COLO668 (cell line): ENCODE results near the gene ZBTB17.

Source experiments
- DNase-seq: peaks from one replicate; lab custom pipeline; 2025; ENCODE audit not compliant: unreplicated experiment; lab: John Stamatoyannopoulos, UW

Gene ZBTB17

DNA sequence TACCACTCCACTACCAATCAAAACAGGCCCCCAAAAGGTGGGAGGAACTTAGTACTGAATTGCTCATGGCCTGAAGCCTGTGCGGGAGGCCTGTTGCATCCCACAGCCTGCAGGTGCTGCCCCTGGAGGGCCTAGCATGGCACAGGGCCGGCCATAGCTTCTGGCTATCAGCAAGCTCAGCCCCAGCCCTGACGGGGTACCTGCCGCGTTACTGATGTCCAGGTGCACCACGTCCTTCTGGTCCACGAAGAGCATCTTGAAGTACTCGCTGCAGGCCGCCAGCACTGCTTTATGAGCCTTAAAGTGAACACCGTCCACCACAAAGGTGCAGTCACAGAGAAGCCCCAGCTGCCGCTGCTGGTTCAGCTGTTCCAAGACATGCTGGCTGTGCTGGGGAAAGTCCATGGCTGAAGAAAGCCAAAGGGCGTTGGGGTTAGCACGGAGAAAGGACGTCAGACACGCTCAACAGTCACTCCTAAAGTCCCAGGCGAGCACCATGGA lies 27.8 kb downstream of the ZBTB17 start:
- no peak for DNase-seq

DNA sequence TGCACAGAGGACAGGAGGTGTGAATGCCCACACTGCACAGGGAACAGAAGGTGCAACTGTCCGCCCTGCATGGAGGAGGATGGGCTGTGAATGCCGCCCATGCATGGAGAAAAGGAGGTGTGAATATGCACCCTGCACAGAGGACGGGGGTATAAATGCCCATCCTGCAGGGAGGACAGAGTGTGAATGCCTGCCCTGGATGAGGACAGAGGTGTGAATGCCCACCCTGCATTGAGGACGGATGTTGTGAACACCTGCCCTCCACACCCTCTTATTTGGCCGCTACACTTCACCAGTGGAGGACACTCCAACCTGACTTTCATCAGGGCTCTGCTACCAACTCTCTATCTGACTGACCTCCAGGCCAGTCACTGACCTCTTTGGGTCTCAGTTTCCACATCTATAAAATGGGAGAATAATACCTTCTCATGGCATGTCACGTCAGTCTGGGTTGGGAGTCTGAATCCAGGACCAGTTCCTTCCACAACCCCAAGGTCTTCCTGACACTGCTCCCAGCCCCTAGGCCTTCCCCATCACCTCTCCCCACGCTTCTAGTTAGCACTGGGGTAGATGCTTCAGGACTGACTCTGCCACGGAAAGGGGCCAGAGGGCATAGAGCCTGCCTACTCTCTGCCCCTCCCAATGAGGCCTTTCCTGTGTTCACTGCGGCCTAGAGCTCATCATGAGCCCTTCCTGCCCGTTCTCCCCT lies 28.4 kb downstream of the ZBTB17 start:
- no peak for DNase-seq

DNA sequence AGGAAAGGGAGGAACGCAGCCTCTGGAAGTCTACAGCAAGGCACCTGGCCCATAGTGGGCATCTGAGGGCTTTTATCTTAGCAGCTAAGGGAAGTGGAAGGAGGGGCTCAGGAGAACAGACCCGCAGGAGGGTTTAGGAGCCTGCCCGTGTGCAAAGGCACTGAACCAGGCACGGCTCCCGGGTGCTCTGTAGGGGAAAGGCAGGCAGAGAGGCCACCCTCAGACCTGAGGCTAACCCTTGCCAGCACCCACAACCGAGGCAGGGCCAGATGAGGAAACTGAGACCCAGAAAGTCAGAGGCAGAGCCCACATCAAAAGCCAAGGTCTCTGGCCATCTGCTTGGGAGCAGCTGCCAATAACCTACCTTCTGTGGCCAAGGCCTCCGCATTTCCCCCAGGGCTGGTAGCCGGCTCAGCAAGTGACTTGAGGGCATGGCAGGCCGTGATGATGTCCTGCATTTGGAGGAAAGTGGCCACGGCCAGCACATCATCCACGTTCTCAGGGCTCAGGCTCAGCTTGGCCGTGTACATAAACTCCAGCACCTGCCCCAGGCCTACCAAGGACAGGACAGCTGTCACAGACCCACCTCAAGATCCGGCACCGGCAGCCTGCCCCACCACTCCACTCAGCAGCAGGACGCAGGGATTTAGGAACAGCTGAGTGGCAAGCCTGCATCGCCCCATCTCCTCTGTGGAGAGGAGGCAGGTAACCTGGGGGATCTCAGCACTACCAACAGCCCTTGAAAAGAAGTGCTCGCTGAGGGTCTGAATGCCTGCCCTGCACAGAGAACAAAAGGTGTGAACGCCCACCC lies 29.1 kb downstream of the ZBTB17 start:
- DNase-seq = no peak

DNA sequence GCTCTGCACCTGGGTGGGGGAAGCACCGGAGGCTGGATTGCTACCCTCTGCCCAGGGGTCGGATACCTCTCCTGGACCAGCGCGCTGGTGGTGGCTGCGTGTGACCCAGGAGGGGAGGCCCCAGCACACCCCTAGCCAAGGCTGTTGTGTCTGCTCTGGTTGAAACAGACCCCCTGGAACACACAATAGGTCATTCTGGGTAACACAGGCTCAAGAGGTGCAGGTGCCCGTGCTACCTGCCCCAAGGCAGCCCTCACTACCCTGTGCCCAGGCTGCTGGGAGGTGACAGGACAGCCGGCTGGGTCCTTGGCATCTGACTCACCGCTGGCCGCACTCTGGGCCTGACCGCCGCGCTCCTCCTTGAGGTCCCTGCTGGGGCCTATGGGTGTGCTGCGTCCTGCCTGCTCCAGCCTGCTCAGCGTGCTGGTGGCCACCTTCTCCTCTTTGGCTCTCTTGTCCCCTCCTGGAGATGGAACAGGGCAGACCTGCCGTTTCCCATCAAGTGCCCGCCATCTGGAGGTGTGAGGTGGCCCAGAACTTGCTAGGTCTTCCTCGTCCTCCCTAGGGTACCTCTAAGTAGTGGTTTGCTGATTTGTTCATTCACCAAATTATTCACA lies 30.0 kb downstream of the ZBTB17 start:
- DNase-seq = no peak

DNA sequence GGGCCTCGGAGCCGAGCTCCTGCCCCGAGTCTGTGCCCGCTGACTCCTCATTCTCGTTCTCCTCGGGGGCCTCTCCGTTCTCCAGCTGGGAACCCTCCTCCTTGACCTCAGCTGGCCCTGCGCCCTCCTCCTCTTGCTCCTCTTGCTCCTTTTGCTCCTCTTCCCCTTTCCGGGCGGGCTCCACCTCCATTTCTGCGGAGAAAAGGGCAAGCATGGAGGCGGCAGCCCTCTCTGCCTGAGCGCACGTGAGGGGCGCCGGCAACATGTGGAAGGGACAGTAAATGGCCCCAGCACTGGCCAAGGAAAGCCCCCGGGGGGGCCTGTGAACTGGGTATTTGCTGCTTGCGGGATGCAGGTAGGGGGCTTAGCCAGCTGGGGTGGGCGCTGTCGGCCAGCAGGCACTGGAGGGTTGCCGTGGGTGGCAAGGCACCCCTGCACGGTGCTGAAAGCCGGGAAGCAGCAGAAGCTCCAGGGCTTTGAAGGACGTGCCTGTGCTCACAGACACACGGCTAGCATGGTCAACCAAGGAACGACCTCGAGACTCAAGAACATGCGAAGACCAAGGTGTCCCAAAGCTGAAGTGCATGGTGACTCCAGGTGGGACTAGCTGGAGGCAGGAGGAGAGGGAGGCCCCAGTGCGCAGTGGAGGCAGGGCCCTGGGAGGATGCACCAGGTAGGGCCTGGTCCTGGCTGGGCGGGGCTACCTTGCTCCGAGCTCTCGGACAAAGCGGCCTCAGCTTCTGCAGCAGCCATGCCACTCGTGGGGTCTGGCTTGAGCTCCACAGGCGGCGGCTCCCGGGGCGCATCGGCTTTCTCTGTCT lies 30.7 kb downstream of the ZBTB17 start:
- DNase-seq = no peak

DNA sequence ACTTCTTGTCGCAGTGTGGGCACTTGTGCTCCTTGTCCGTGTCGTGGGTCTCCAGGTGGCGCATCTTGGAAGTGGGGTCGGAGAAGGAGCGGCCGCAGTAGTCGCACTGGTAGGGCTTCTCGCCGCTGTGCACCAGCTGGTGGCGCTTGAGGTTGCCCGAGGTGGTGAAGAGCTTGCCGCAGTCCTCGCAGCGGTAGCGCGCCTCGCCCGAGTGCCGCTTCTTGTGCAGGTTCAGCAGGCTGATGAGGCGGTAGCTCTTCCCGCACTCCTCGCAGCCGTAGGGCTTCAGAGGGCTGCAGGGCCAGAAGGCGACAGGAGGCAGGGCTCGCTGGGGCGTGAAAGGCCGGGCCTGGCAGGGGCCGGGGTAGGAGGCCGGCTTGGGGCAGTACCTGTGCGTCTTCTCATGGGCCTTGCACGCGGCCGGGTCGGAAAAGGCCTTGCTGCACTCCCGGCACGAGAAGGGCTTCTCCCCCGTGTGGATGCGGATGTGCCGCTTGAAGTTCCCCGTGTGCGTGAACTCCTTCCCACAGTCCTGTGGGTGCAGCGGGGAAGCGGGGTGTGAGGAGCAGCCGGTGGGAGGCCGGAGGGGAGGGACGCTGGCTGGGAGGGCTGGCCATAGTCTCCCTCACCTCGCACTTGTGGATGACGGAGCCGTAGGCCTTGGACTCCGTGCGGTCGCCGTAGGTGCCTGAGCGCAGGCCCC lies 31.4 kb downstream of the ZBTB17 start:
- DNase-seq = no peak

DNA sequence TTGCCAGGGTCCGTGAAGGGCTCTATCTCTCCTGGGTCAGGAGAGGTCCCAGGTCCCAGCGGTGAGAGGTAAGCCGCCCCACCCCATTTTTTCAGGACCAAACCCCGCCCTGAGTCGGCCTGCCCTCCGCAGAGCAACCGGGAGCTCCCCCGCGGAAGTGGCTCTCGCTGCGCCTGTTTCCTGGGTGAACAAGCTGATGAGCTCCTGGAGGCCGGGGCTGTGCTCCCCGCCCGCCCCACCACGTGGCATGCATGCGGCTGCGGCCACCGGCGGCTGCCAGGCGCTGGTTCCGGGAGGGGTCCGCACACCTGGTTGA lies 32.0 kb downstream of the ZBTB17 start:
- DNase-seq = no peak

DNA sequence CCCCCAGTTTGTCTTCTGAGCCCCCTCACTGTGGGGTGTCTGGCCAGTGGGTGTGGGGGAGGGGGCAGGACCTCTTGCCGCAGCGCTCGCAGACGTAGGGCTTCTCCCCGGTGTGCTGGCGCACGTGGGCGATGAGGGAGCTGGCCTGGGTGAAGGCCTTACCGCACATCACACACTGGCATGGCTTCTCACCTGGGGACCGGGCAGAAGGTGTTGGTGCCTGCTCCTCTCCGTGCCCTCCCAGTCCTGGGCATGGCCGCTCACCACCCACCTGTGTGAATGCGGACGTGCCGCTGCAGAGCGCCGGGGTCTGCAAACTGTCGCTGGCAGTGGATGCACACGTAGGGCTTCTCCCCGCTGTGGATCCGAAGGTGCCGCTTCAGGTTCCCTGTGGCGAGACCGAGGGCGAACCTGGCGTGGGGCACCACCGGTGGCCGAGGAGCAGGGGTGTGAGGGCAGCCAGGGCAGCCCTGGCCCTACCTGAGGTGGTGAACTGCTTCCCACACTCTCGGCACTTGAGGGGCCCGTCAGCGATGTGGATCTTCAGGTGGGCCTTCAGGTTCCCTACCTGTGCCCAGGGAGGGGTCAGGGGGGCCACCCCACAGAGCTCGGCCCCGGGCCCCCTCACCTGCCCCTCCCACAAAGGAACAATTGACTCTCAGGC lies 32.4 kb downstream of the ZBTB17 start:
- DNase-seq = no peak

DNA sequence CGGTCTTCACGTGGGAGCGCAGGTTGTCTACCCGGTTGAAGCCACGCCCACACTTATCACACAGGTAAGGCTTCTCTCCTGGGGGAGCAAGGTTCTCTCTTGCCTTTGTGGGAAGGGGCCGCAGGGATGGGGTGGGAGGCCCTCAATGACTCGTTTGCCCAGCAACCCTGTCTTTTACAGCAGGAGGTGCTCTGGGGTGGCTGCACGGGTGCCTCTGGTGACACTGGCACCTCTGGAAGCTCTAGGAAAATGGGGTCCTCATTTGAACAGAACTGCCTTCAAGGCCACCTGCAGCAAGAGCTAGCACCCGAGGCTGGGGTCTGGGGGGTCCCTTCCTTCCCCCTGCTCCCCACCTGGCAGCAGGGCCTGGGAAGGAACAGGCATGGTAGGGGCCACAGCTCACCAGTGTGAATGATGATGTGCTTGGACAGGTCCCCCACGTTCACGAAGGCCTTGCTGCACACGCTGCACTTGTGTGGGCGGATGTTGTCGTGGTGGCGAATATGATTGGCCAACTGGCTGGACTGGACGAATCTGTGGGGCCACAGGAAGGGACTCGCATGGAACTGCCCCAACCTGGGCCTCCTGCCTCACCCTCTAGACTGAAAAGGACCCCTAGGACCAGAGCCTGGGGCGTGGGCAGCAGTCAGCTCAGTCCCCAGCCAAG lies 33.1 kb downstream of the ZBTB17 start:
- no peak for DNase-seq

DNA sequence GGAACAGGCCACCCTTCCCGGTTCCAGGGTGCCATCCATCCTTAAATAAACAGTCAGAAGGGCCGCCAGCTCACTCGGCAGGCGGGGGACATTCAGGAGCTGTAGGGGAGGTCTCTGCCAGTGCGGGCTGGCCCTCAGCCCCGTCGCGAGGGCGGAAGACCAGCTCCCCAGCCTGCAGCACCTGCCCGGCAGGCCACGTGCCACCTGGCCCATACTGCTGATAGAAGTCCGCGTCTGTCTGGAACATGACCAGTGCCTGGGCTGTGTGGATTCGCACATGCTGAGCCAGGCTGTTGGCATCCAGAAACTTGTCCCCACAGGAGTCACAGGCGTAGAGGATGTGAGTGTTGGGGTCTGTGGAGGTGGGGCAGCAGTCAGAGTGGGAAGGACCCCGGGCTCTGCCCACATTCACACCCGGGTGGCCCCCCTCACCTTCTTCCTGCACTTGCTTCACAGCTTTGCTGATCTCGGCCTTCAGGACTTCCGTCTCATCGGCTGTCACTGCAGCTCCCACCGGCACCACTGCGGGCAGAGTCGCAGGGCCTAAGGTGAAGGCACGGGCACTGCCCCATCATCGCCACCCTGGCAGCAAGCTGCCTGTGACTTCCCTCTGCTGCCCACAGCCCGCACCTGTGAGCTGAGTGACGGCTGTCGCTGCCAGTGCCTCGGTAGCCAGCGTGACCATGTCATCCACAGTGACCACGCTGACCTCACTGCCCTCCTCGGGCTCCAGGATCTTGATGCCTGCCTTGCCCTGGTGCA lies 33.8 kb downstream of the ZBTB17 start:
- DNase-seq = no peak

DNA sequence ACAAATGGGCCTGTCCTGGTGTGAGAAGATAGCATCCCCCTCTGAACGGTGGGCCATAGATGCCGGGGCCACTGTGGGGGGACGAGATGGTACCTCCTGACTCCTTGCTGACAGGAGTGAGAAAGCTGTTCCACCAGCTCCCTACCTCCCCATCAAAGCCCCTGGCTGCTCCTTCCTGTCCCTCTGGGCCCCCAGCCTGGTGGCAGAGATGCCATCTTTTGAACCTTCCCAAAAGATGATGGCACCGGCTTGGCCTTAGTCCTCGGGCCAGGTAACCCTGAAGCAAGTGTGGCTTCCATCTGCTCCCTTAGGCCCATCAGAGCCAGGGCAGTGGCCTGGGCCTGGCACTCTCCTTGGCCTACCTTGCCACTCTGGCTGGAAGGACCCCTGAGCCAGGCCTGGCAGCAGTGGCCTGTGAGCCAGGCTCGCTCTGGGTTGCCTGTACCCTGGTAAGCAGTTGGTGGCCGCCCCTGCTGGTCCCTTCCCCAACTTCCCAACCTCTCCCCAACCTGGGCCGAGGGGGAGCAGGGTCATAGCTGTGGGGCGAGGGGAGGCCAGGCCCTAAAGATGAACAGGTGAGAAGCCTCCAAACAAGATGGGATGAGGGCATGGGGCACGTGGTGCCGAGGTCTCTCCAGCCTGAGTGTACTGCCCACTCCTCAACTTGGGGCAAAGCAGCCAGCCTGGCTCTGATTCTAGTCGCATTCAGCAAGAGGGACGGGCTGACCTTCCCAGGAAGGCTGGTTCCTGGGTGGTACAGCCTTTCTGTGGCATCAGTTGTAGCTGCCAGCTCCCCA lies 34.7 kb downstream of the ZBTB17 start:
- no peak for DNase-seq

DNA sequence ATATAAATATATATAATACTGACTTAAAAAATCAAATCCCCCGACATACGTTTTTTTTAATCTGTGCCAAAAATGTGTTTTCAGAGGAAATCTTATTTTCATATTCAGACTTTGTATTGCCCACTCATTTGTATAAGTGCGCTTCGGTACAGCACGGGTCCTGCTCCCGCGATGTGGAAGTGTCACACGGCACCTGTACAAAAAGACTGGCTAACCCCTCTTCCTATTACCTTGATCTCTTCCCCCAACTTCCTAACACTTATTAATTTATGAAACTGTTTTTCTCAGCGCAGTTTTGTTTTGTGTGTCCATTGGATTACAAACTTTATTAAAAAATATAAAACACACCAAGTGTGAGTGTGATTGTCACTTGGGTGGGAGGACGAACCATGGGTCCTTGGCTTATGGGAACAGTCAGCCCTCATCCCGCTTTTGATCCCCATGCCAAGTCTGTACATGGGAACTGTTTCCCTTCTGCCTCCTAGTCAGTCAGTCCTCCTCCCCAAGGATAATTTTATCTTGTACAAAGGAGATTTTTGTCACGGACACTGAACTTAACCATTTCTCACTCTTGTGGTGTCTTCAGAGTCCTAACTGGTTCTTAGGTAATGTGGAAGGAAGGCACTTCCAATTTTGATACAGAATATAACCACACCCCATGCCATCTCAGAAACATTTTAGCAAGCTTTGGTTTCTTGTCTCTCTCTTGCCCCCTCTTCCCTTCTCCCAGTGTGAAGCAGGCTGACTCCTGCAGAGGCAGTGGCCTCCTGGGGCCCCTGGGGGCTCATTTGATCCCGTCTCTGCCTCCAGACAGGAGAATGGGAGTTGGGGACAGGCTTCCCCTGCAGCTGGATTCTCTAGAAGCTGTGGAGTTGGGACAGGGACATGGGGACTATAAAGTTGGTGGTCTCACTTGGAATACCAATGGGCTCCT lies 35.5 kb downstream of the ZBTB17 start:
- DNase-seq = no peak

DNA sequence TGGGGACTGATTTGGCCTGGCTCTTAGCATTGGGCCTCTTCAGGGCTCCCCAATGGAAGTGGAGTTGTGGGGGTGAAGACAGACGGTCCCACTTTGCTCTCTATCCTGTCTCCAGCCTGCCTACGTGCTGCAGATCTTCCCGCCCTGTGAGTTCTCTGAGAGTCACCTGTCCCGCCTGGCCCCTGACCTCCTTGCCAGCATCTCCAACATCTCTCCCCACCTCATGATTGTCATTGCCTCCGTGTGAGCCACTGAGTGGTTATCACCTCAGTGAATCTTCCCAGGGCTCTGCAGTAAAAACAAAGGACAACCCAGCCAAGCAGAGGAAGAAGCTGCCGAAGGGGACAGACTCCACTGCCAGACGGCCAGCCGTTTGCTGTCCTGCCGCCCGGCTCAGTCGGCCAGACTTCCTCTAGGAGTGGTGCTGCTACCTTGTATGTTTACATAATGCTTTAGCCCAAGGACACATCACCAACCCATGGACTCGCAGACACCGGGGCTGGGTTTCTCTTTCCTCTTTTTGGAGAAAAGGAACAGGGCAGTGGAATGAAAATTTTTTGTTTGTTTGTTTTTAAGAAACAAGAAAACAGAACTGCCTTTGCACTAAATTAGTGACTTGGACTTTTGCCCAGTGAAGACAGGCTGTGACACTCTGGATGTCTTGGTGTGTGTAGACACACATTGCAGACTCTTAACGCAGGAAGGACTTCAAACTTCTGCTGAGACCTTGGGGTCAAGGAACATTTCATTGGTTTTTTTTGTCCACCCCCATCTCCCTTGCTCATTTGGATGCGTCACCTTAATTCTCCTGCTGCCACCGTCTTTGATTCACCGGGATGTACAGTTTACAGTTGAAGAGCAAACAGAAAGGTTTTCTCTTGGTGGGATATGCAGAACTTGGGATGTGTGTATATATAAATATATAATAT lies 36.5 kb downstream of the ZBTB17 start:
- DNase-seq = no peak

DNA sequence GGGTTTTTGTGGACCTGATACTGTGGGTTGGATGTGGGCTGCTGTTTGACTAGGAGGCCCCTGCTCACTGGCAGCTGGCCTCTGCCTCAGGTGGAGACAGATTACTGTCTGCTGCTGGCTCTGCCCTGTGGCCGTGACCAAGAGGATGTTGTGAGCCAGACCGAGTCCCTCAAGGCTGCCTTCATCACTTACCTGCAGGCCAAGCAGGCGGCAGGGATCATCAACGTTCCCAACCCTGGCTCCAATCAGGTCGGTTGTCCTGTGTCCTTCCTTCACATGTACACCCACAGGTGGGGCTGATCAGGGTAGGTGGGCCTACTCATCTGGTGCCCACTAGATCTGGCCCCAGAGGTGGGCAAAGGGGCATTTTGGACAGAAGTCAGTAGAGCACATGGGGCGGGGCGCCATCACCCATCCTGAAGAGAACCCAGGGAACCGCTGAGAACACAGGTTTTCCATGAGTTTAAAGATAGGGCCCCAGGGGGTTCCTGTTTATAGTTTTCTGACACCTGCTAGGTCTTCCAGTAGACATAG lies 37.2 kb downstream of the ZBTB17 start:
- no peak for DNase-seq

DNA sequence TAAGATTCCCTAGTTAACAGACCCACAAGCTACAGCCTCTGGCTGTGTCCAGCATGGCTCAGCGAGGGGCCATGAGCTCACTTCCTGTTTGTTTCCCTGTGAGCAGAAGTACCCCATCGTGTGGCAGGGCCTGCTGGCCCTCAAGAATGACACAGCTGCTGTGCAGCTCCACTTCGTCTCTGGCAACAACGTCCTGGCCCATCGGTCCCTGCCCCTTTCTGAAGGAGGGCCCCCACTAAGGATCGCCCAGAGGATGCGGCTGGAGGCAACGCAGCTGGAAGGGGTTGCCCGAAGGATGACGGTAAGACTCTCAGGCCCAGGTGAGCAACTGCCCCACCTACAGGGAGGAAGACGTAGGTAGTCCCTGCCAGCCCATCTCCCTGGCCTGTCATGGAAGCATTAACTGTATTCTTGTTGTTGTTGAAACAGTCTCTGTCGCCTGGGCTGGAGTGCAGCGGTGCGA lies 38.2 kb downstream of the ZBTB17 start:
- DNase-seq = no peak

DNA sequence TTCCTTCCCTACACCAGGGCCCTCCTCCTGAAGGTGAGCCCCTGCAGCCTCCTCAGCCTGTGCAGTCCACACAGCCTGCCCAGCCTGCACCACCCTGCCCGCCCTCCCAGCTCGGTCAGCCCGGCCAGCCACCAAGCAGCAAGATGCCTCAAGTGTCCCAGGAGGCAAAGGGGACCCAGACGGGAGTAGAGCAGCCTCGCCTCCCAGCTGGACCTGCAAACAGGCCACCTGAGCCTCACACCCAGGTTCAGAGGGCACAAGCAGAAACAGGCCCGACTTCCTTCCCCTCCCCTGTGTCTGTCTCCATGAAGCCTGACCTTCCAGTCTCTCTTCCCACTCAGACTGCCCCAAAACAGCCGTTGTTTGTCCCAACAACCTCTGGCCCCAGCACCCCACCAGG lies 38.8 kb downstream of the ZBTB17 start:
- DNase-seq = no peak
